ENCODE measurements around the gene SLC44A3. TPM values are rescaled to one million over a fixed set of nuclear protein-coding genes. Genes with fewer than 3 reads are reported as not detected.
A peak's percentile ranks its signal among the peaks of the same experiment; 100 is the strongest.

SLC44A3 gene
- total RNA-seq, 2 experiments from 2014 or later = 0.27 to 0.36 TPM

GRCh38 chr1:94784190-94784515 is 36.0 kb upstream of the SLC44A3 start:
- Mint-ChIP-seq H3K27me3 (peaks cover 25% of the 10 kb centered on the region), H3K36me3 (ENCODE audit: low read depth) (no peaks in the 10 kb centered on the region), H3K4me3 (no peak overlapping the region), H3K4me1 (ENCODE audit: low read depth) (no peaks in the 10 kb centered on the region), H3K9me3 (no peaks in the 10 kb centered on the region), H3K27ac (no peak overlapping the region)
- intact Hi-C loops (cut with DNase I, micrococcal nuclease) = no loop called here
- no peak for TF ChIP-seq CTCF (IDR thresholded peaks at IDR 0.05)
- no peak overlapping the region for H3K4me3 ChIP-seq (ENCODE audit: low read length)
- CTCF ChIA-PET = no interaction called here
- POLR2A ChIA-PET = no interaction called here
- H3K9me3 ChIP-seq (ENCODE audit: control insufficient read depth in 1 of 2, insufficient read depth in 1 of 2, low read length in 2 of 2) = no peaks in the 10 kb centered on the region
- H3K27me3 ChIP-seq (ENCODE audit: control insufficient read depth in 1 of 2, insufficient read depth in 2 of 2, low read length in 2 of 2) = peaks cover 0 to 7% of the 10 kb centered on the region in 2 experiments
- no peaks in the 10 kb centered on the region for H3K4me1 ChIP-seq (ENCODE audit: insufficient read depth, low read length)
- DNase-seq (no peak), ATAC-seq (ENCODE audit: poor library complexity) (no peak)
- H3K27ac ChIP-seq (ENCODE audit: low read depth in 1 of 2, low read length in 2 of 2) = no peak overlapping the region
- no peaks in the 10 kb centered on the region for H3K36me3 ChIP-seq (ENCODE audit: insufficient read depth, low read length)

- no peak for ATAC-seq (ENCODE audit: poor library complexity)
- Mint-ChIP-seq H3K4me1 (ENCODE audit: low read depth) (no peaks in the 10 kb centered on the region), H3K27ac (no peak overlapping the region), H3K9me3 (no peaks in the 10 kb centered on the region), H3K4me3 (no peak overlapping the region), H3K27me3 (peaks cover 4% of the 10 kb centered on the region), H3K36me3 (ENCODE audit: low read depth) (no peaks in the 10 kb centered on the region)
- intact Hi-C loops (cut with DNase I, micrococcal nuclease) = no loop called here
- Histone ChIP-seq H3K9me3 (ENCODE audit: control insufficient read depth in 1 of 2, insufficient read depth in 1 of 2, low read length in 2 of 2) (no peaks in the 10 kb centered on the region), H3K27me3 (ENCODE audit: control insufficient read depth in 1 of 2, insufficient read depth in 2 of 2, low read length in 2 of 2) (no peaks in the 10 kb centered on the region), H3K4me1 (ENCODE audit: insufficient read depth, low read length) (no peaks in the 10 kb centered on the region), H3K4me3 (ENCODE audit: low read length) (no peak overlapping the region), H3K36me3 (ENCODE audit: insufficient read depth, low read length) (no peaks in the 10 kb centered on the region), H3K27ac (ENCODE audit: low read depth in 1 of 2, low read length in 2 of 2) (no peak overlapping the region)
- CTCF ChIA-PET = no interaction called here
- DNase-seq = no peak
- no peak for TF ChIP-seq CTCF (IDR thresholded peaks at IDR 0.05)
- POLR2A ChIA-PET = no interaction called here
Observed at GRCh38 chr1:94787691-94788090, 32.5 kb upstream of the SLC44A3 start.

- no peak for ATAC-seq (ENCODE audit: poor library complexity)
- no peak overlapping the region for H3K27ac ChIP-seq (ENCODE audit: low read depth in 1 of 2, low read length in 2 of 2)
- H3K4me3 ChIP-seq (ENCODE audit: low read length) = no peak overlapping the region
- POLR2A ChIA-PET = interaction anchor here (0.6 kb wide), 1 partner anchor 1014 kb away, joined by 3 read pairs; no protein-coding TSS in a partner anchor
- H3K4me1 ChIP-seq (ENCODE audit: insufficient read depth, low read length) = no peaks in the 10 kb centered on the region
- Mint-ChIP-seq H3K4me1 (ENCODE audit: low read depth) (peaks cover 7% of the 10 kb centered on the region), H3K4me3 (no peak overlapping the region), H3K27ac (no peak overlapping the region), H3K36me3 (ENCODE audit: low read depth) (no peaks in the 10 kb centered on the region), H3K27me3 (peaks cover 4% of the 10 kb centered on the region), H3K9me3 (no peaks in the 10 kb centered on the region)
- intact Hi-C loops (cut with DNase I, micrococcal nuclease) = no loop called here
- CTCF ChIA-PET = no interaction called here
- no peaks in the 10 kb centered on the region for H3K27me3 ChIP-seq (ENCODE audit: control insufficient read depth in 1 of 2, insufficient read depth in 2 of 2, low read length in 2 of 2)
- H3K36me3 ChIP-seq (ENCODE audit: insufficient read depth, low read length) = no peaks in the 10 kb centered on the region
- H3K9me3 ChIP-seq (ENCODE audit: control insufficient read depth in 1 of 2, insufficient read depth in 1 of 2, low read length in 2 of 2) = no peaks in the 10 kb centered on the region
- no peak for TF ChIP-seq CTCF (IDR thresholded peaks at IDR 0.05)
- peak in 2 of 14 experiments; percentile 26 to 48 for DNase-seq
Observed at GRCh38 chr1:94790246-94790645, 29.9 kb upstream of the SLC44A3 start.
